Measurements from ENCODE around the gene HSPA1B. TPM values are rescaled to one million over a fixed set of nuclear protein-coding genes. Genes with fewer than 3 reads are reported as not detected.

The HSPA1B gene
- total RNA-seq, 1 donor from 2014 or later, result 19.8 TPM

- no peak for TF ChIP-seq CTCF (IDR thresholded peaks at IDR 0.05; ENCODE audit: unreplicated experiment)
- H3K4me3 Mint-ChIP-seq (ENCODE audit: unreplicated experiment), result no peak overlapping the region
- H3K4me1 Mint-ChIP-seq (ENCODE audit: unreplicated experiment), result peaks cover 4% of the 10 kb centered on the region
- H3K27me3 Mint-ChIP-seq (ENCODE audit: unreplicated experiment), result peaks cover 3% of the 10 kb centered on the region
- DNase-seq (ENCODE audit: low spot score), result no peak
- H3K36me3 Mint-ChIP-seq (ENCODE audit: low read depth, unreplicated experiment), result peaks cover 3% of the 10 kb centered on the region
- H3K27ac Mint-ChIP-seq (ENCODE audit: unreplicated experiment), result no peak overlapping the region
- no peaks in the 10 kb centered on the region for H3K9me3 Mint-ChIP-seq (ENCODE audit: unreplicated experiment)
Observed at GRCh38 chr6:31874836-31875572, 47.5 kb downstream of the HSPA1B start.

- Mint-ChIP-seq H3K27ac (ENCODE audit: unreplicated experiment) (no peak overlapping the region), H3K27me3 (ENCODE audit: unreplicated experiment) (peaks cover 3% of the 10 kb centered on the region), H3K9me3 (ENCODE audit: unreplicated experiment) (no peaks in the 10 kb centered on the region)
Observed at GRCh38 chr6:31875877-31876276, 48.3 kb downstream of the HSPA1B start.

GRCh38 chr6:31876357-31876756 lies 48.8 kb downstream of the HSPA1B start:
- no peaks in the 10 kb centered on the region for H3K9me3 Mint-ChIP-seq (ENCODE audit: unreplicated experiment)
- H3K36me3 Mint-ChIP-seq (ENCODE audit: low read depth, unreplicated experiment), result peaks cover 8% of the 10 kb centered on the region
- H3K4me3 Mint-ChIP-seq (ENCODE audit: unreplicated experiment), result no peak overlapping the region
- H3K27ac Mint-ChIP-seq (ENCODE audit: unreplicated experiment), result no peak overlapping the region
- DNase-seq (ENCODE audit: low spot score), result no peak
- peaks cover 3% of the 10 kb centered on the region for H3K27me3 Mint-ChIP-seq (ENCODE audit: unreplicated experiment)
- H3K4me1 Mint-ChIP-seq (ENCODE audit: unreplicated experiment), result peaks cover 4% of the 10 kb centered on the region
- TF ChIP-seq CTCF (IDR thresholded peaks at IDR 0.05; ENCODE audit: unreplicated experiment), result no peak

More at GRCh38 chr6:31875877-31876276, 48.3 kb downstream of the HSPA1B start:
- TF ChIP-seq CTCF (IDR thresholded peaks at IDR 0.05; ENCODE audit: unreplicated experiment), result no peak
- Mint-ChIP-seq H3K36me3 (ENCODE audit: low read depth, unreplicated experiment) (peaks cover 4% of the 10 kb centered on the region), H3K4me3 (ENCODE audit: unreplicated experiment) (no peak overlapping the region), H3K4me1 (ENCODE audit: unreplicated experiment) (peaks cover 4% of the 10 kb centered on the region)
- DNase-seq (ENCODE audit: low spot score), result no peak

- no peaks in the 10 kb centered on the region for H3K9me3 Mint-ChIP-seq (ENCODE audit: unreplicated experiment)
- no peak overlapping the region for H3K27ac Mint-ChIP-seq (ENCODE audit: unreplicated experiment)
- peaks cover 4% of the 10 kb centered on the region for H3K4me1 Mint-ChIP-seq (ENCODE audit: unreplicated experiment)
- TF ChIP-seq CTCF (IDR thresholded peaks at IDR 0.05; ENCODE audit: unreplicated experiment), result no peak
- DNase-seq (ENCODE audit: low spot score), result no peak
- H3K4me3 Mint-ChIP-seq (ENCODE audit: unreplicated experiment), result no peak overlapping the region
- peaks cover 8% of the 10 kb centered on the region for H3K36me3 Mint-ChIP-seq (ENCODE audit: low read depth, unreplicated experiment)
- H3K27me3 Mint-ChIP-seq (ENCODE audit: unreplicated experiment), result peaks cover 6% of the 10 kb centered on the region
Observed at GRCh38 chr6:31877125-31877650, 49.6 kb downstream of the HSPA1B start.

GRCh38 chr6:31877651-31878161 lies 50.2 kb downstream of the HSPA1B start:
- Mint-ChIP-seq H3K4me3 (ENCODE audit: unreplicated experiment) (no peak overlapping the region), H3K27me3 (ENCODE audit: unreplicated experiment) (peaks cover 6% of the 10 kb centered on the region), H3K4me1 (ENCODE audit: unreplicated experiment) (peaks cover 4% of the 10 kb centered on the region), H3K36me3 (ENCODE audit: low read depth, unreplicated experiment) (peaks cover 8% of the 10 kb centered on the region), H3K9me3 (ENCODE audit: unreplicated experiment) (no peaks in the 10 kb centered on the region), H3K27ac (ENCODE audit: unreplicated experiment) (no peak overlapping the region)
- TF ChIP-seq CTCF (IDR thresholded peaks at IDR 0.05; ENCODE audit: unreplicated experiment), result no peak
- DNase-seq (ENCODE audit: low spot score), result no peak
